HCT116 (cell line): ENCODE measurements around the gene MAGEA11. TPM values are rescaled to one million over a fixed set of nuclear protein-coding genes. Genes with fewer than 3 reads are reported as not detected.

ENCODE experiments used
- ATAC-seq: fragments of 200-7000 bp; cut with Tn5 transposase; 2 replicates; pipeline ENCODE4 v1.9.1; 2020; ENCODE audit warnings: mild to moderate bottlenecking, moderate library complexity
- BruUV-seq: library from RNA; stranded (reverse); fragments of 400-500 nt; replicated peaks from 2 replicates; lab custom pipeline; 2021; lab: Mats Ljungman, UMichigan
- CTCF ChIA-PET: fragments of 300-600 bp; sonication (Branson Sonifier 250); formaldehyde crosslinking; loops from one replicate; lab custom pipeline; 2021; ENCODE audit warnings: antibody characterized with exemption; lab: Charles Lee
- POLR2A ChIA-PET: fragments of 300-600, 350-600 bp; sonication (Branson Sonifier 250); formaldehyde crosslinking; loops from one replicate; lab custom pipeline; 2021; ENCODE audit warnings: antibody characterized with exemption; lab: Charles Lee
- RAD21 ChIA-PET, 2 experiments: fragments of 300-600 bp; sonication (Branson Sonifier 250); formaldehyde crosslinking; loops; one replicate each; lab custom pipeline; 2023; ENCODE audit warnings: low total read pairs in 2 of 2; ENCODE audit not compliant: uncharacterized antibody in 2 of 2, unreplicated experiment in 2 of 2, low non-redundant PET in 1 of 2; lab: Charles Lee
- DNase-seq: peaks from one replicate; pipeline ENCODE4 v3.0.0-alpha.2; 2010; ENCODE audit warnings: low read depth, low spot score
- H2AFZ ChIP-seq: fragments of 200-600 bp; shearing (Covaris generic), sonication (generic); 2 replicates; pipeline ENCODE4 v1.6.1; 2017; ENCODE audit warnings: low read depth, mixed run types, mixed read lengths, antibody characterized with exemption, low read length; ENCODE audit not compliant: poor library complexity, severe bottlenecking
- H3K27ac ChIP-seq: 2 replicates; pipeline ENCODE4 v1.5.1; 2012; ENCODE audit warnings: low read depth, low read length
- H3K27me3 ChIP-seq: fragments of 200-600 bp; sonication (generic); 2 replicates; pipeline ENCODE4 v1.6.1; 2016; ENCODE audit warnings: mixed run types, low read length, mixed read lengths; ENCODE audit not compliant: insufficient read depth
- H3K36me3 ChIP-seq, 2 experiments: fragments of 200-500 bp in 1 of 2; fragments of 200-600 bp in 1 of 2; sonication (Bioruptor generic) in 1 of 2; sonication (generic) in 1 of 2; 2 replicates each; pipeline versions ENCODE4 v1.5.1 to v1.6.1; 2014 to 2016; ENCODE audit warnings: low read length in 2 of 2, inconsistent platforms in 1 of 2, mixed read lengths in 1 of 2, mixed run types in 1 of 2; ENCODE audit not compliant: insufficient read depth in 2 of 2, control insufficient read depth in 1 of 2
- H3K4me1 ChIP-seq, 2 experiments: fragments of 200-600 bp in 1 of 2; sonication (generic) in 1 of 2; 2 replicates each; pipeline versions ENCODE4 v1.5.1 to v1.6.1; 2012 to 2017; ENCODE audit warnings: low read length in 2 of 2, inconsistent platforms in 1 of 2, mild to moderate bottlenecking in 1 of 2, mixed read lengths in 1 of 2, mixed run types in 1 of 2, moderate library complexity in 1 of 2; ENCODE audit not compliant: insufficient read depth in 2 of 2, control insufficient read depth in 1 of 2
- H3K4me2 ChIP-seq: fragments of 200-600 bp; sonication (generic); 2 replicates; pipeline ENCODE4 v1.6.1; 2017; ENCODE audit warnings: mixed run types, low read length, mixed read lengths
- H3K4me3 ChIP-seq, 2 experiments: fragments of 200-600 bp in 1 of 2; sonication (generic) in 1 of 2; replicated peaks in 1 of 2; 2 replicates each; pipeline ENCODE4 v1.5.1; 2011 to 2016; ENCODE audit warnings: low read length in 2 of 2, control low read depth in 1 of 2, low read depth in 1 of 2, mild to moderate bottlenecking in 1 of 2, mixed read lengths in 1 of 2, mixed run types in 1 of 2
- H3K79me2 ChIP-seq: fragments of 200-600 bp; sonication (generic); 2 replicates; pipeline ENCODE4 v1.6.1; 2017; ENCODE audit warnings: mild to moderate bottlenecking, mixed run types, low read length, moderate library complexity, mixed read lengths; ENCODE audit not compliant: insufficient read depth
- H3K9ac ChIP-seq: fragments of 200-600 bp; sonication (generic); 2 replicates; pipeline ENCODE4 v1.6.1; 2016; ENCODE audit warnings: low read length, mixed read lengths
- H3K9me2 ChIP-seq: fragments of 200-600 bp; sonication (generic), shearing (Covaris generic); 2 replicates; pipeline ENCODE4 v1.6.1; 2017; ENCODE audit warnings: mixed run types, mild to moderate bottlenecking, moderate library complexity; ENCODE audit not compliant: insufficient read depth
- H3K9me3 ChIP-seq, 2 experiments: fragments of 200-500 bp in 1 of 2; fragments of 200-600 bp in 1 of 2; sonication (Bioruptor generic) in 1 of 2; sonication (generic) in 1 of 2; 2 replicates each; pipeline ENCODE4 v1.6.1; 2014 to 2017; ENCODE audit warnings: low read length in 2 of 2, mixed read lengths in 2 of 2, inconsistent platforms in 1 of 2, low read depth in 1 of 2, mild to moderate bottlenecking in 1 of 2, mixed run types in 1 of 2, moderate library complexity in 1 of 2; ENCODE audit not compliant: control insufficient read depth in 1 of 2, insufficient read depth in 1 of 2
- H4K20me1 ChIP-seq: fragments of 200-600 bp; sonication (generic), shearing (Covaris generic); 2 replicates; pipeline ENCODE4 v1.6.1; 2017; ENCODE audit warnings: mixed run types, mild to moderate bottlenecking, moderate library complexity; ENCODE audit not compliant: insufficient read depth
- ATF3 ChIP-seq: IDR thresholded peaks from 2 replicates; pipeline ENCODE4 v1.6.1; 2012
- CBX3 ChIP-seq: IDR thresholded peaks from 2 replicates; pipeline ENCODE4 v1.6.1; 2012; ENCODE audit warnings: low read depth
- EZH2 ChIP-seq: fragments of 200-600 bp; sonication (generic); IDR thresholded peaks from 2 replicates; pipeline ENCODE4 v1.6.1; 2017; ENCODE audit warnings: antibody characterized with exemption, mixed run types
- FOSL1 ChIP-seq: IDR thresholded peaks from 2 replicates; pipeline ENCODE4 v1.6.1; 2012; ENCODE audit warnings: low read depth
- SIN3A ChIP-seq: IDR thresholded peaks from 2 replicates; pipeline ENCODE4 v1.6.1; 2012; ENCODE audit warnings: low read depth
- SP1 ChIP-seq: IDR thresholded peaks from 2 replicates; pipeline ENCODE4 v1.6.1; 2012; ENCODE audit warnings: low read depth
- ZFX ChIP-seq: fragments of 450-650 bp; IDR thresholded peaks from 2 replicates; pipeline ENCODE4 v1.6.1; 2017
- intact Hi-C: fragments of 100-400 bp; cut with micrococcal nuclease; formaldehyde crosslinking; loops from 2 replicates; pipeline ENCODE4 v1.10.0; 2022
- total RNA-seq: library from RNA; stranded (reverse); gene quantifications from one replicate; pipeline ENCODE4 v1.2.1, GENCODE V29; 2021; ENCODE audit not compliant: unreplicated experiment
- TF ChIP-seq, protein P1 (sequence below): IDR thresholded peaks from 2 replicates; pipeline ENCODE4 v1.6.1; 2012
- TF ChIP-seq, protein P2 (sequence below), 3 experiments: fragments of 200-600 bp in 1 of 3; sonication (generic) in 1 of 3; IDR thresholded peaks in 2 of 3; conservative IDR thresholded peaks in 1 of 3; 2 replicates each; pipeline ENCODE4 v1.5.1; 2012 to 2017; ENCODE audit warnings: low read depth in 2 of 3, low read length in 2 of 3, antibody characterized with exemption in 1 of 3, borderline replicate concordance in 1 of 3, control low read depth in 1 of 3, mild to moderate bottlenecking in 1 of 3, mixed read lengths in 1 of 3, mixed run types in 1 of 3, moderate library complexity in 1 of 3; ENCODE audit not compliant: insufficient read depth in 1 of 3
- TF ChIP-seq, protein P3 (sequence below): IDR thresholded peaks from 2 replicates; pipeline ENCODE4 v1.6.1; 2012; ENCODE audit warnings: low read depth

The MAGEA11 gene
- total RNA-seq, 1 experiment from 2014 or later = not detected

DNA sequence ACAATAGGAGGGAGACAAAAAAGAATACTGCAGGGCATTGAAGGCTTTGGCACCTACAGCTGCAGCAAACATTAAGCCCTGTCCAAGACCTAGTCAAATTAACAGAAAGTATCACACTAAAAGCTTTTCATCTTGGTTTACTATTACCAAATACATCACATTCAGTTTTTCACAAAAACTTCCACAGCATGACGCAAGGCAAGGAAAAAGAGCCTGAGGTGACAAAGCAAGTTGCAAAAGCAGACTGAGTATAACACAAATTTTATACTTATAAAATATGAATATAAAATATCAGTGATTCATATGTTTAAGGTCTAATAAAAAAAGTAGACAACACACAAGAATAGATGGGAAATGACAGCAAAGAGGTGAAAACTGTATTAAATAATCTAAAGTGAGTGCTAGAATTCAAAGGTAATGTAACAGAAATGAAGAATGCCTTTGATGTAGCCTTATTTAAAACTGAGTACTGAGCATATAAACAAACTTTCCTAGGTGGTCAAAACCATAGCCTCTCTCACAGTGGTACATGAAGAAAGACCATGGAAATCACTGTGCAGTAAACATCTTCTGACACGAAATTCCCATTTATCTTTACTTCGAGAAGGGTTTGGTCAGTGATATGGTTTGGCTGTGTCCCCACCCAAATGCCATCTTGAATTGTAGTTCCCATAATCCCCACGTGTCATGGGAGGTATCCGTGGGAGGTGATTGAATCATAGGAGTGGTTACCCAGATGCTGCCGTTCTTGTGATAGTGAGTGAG is 27.7 kb upstream of the MAGEA11 start:
- Histone ChIP-seq H3K4me3 (no peak overlapping the region), H4K20me1 (no peaks in the 10 kb centered on the region), H3K9ac (no peak overlapping the region), H3K9me2 (no peaks in the 10 kb centered on the region), H3K36me3 (no peaks in the 10 kb centered on the region), H3K27ac (no peak overlapping the region), H3K27me3 (no peaks in the 10 kb centered on the region), H3K4me2 (no peak overlapping the region), H2AFZ (no peak overlapping the region), H3K4me1 (no peaks in the 10 kb centered on the region), H3K9me3 (no peaks in the 10 kb centered on the region), H3K79me2 (no peaks in the 10 kb centered on the region)
- DNase-seq (no peak), ATAC-seq (no peak)
- BruUV-seq = no TSS peak
- ChIA-PET POLR2A (no interaction called here), RAD21 (no interaction called here), CTCF (no interaction called here)
- intact Hi-C loops = no loop called here
- TF ChIP-seq EZH2 (no peak), SIN3A (no peak), FOSL1 (no peak), ZFX (no peak)
- TF ChIP-seq, protein P1, sequence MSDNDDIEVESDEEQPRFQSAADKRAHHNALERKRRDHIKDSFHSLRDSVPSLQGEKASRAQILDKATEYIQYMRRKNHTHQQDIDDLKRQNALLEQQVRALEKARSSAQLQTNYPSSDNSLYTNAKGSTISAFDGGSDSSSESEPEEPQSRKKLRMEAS = no peak

DNA sequence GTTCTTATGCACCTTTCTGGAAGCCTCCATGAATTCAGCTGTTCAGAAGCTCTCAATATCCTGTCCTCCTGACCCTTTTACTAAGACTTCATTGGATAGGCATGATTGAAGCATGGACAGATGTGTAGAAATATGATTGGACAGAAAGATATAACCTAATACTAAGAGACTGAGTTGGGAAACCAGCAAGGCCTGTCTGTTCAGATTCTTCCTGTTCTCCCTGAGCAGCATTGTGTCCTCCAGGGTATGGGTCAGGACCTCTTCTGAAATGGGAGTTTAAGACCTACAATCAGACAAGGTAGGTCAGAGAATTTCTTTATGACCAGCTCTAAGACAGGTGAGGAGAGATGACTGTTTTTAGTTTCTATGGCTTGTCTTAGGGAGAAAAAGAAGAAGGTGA is 23.9 kb upstream of the MAGEA11 start:
- intact Hi-C loops = no loop called here
- TF ChIP-seq SP1 (no peak), CBX3 (no peak), SIN3A (no peak), ATF3 (no peak)
- TF ChIP-seq, protein P2, sequence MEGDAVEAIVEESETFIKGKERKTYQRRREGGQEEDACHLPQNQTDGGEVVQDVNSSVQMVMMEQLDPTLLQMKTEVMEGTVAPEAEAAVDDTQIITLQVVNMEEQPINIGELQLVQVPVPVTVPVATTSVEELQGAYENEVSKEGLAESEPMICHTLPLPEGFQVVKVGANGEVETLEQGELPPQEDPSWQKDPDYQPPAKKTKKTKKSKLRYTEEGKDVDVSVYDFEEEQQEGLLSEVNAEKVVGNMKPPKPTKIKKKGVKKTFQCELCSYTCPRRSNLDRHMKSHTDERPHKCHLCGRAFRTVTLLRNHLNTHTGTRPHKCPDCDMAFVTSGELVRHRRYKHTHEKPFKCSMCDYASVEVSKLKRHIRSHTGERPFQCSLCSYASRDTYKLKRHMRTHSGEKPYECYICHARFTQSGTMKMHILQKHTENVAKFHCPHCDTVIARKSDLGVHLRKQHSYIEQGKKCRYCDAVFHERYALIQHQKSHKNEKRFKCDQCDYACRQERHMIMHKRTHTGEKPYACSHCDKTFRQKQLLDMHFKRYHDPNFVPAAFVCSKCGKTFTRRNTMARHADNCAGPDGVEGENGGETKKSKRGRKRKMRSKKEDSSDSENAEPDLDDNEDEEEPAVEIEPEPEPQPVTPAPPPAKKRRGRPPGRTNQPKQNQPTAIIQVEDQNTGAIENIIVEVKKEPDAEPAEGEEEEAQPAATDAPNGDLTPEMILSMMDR (IDR thresholded peaks at IDR 0.05 in 2 of 3, conservative IDR thresholded peaks at IDR 0.05 in 1 of 3; ENCODE audit: borderline replicate concordance in 1 of 3, insufficient read depth in 1 of 3, low read depth in 2 of 3, low read length in 2 of 3) = no peak
- TF ChIP-seq, protein P1 = no peak
- TF ChIP-seq, protein P3, sequence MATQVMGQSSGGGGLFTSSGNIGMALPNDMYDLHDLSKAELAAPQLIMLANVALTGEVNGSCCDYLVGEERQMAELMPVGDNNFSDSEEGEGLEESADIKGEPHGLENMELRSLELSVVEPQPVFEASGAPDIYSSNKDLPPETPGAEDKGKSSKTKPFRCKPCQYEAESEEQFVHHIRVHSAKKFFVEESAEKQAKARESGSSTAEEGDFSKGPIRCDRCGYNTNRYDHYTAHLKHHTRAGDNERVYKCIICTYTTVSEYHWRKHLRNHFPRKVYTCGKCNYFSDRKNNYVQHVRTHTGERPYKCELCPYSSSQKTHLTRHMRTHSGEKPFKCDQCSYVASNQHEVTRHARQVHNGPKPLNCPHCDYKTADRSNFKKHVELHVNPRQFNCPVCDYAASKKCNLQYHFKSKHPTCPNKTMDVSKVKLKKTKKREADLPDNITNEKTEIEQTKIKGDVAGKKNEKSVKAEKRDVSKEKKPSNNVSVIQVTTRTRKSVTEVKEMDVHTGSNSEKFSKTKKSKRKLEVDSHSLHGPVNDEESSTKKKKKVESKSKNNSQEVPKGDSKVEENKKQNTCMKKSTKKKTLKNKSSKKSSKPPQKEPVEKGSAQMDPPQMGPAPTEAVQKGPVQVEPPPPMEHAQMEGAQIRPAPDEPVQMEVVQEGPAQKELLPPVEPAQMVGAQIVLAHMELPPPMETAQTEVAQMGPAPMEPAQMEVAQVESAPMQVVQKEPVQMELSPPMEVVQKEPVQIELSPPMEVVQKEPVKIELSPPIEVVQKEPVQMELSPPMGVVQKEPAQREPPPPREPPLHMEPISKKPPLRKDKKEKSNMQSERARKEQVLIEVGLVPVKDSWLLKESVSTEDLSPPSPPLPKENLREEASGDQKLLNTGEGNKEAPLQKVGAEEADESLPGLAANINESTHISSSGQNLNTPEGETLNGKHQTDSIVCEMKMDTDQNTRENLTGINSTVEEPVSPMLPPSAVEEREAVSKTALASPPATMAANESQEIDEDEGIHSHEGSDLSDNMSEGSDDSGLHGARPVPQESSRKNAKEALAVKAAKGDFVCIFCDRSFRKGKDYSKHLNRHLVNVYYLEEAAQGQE = no peak
- TF ChIP-seq, all 23 proteins: peak for 0

More for the DNA sequence above, 23.9 kb upstream of the MAGEA11 start:
- H3K27me3 ChIP-seq = no peaks in the 10 kb centered on the region
- no peaks in the 10 kb centered on the region for H3K4me1 ChIP-seq
- H3K27ac ChIP-seq = no peak overlapping the region
- no peaks in the 10 kb centered on the region for H3K79me2 ChIP-seq
- no peak overlapping the region for H3K9ac ChIP-seq
- no peak for ATAC-seq
- ChIA-PET POLR2A (no interaction called here), CTCF (no interaction called here), RAD21 (no interaction called here)
- H2AFZ ChIP-seq = no peak overlapping the region
- no peaks in the 10 kb centered on the region for H4K20me1 ChIP-seq
- no peak overlapping the region for H3K4me3 ChIP-seq
- no peaks in the 10 kb centered on the region for H3K9me2 ChIP-seq
- no peaks in the 10 kb centered on the region for H3K36me3 ChIP-seq
- H3K9me3 ChIP-seq = no peaks in the 10 kb centered on the region
- BruUV-seq = no TSS peak
- no peak overlapping the region for H3K4me2 ChIP-seq
- DNase-seq = no peak
